ENCODE data around the gene TMIE. TPM values are rescaled to one million over a fixed set of nuclear protein-coding genes. Genes with fewer than 3 reads are reported as not detected.
A peak's percentile ranks its signal among the peaks of the same experiment; 100 is the strongest.

Gene TMIE
- total and polyA plus RNA-seq, 4 donors = 0.32 to 0.71 (median 0.57) TPM

DNA sequence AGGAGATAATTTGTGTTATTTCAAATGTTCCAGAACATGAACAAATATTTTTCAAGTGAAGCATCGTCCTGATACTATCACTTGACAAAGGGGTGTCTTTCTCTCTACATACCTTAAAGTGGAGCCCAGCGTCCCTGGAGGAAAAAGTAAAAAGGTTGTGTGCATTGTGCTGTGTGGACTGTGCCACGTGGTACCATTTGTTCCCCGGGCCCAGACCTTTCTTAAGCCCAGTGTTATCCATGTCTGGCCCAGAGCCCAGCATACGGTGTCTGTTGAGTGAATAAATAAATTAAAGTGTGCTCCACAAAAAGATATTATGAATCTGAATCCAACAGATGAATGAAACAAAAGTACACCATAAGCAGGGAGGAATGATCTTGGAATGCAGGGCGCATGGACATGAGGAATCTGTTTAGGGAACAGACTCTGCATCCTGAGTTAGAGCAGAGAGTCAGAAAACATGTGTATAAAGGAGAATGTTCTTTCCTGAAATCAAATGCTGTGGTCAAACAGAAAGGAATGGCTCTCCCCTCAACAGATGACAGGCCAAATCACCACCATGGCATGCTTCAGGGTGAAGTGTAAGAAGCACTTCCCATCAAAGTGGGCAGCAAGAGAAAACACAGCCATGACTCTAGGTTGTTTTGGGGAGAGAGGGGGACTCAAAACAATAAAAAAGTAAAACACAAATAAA lies 24.6 kb downstream of the TMIE start:
- ATAC-seq (ENCODE audit: insufficient read depth, low FRiP score) (no peak), DNase-seq (peak in 1 of 3 donors; percentile 14)
- no peaks in the 10 kb centered on the region for H3K27me3 ChIP-seq (ENCODE audit: control insufficient read depth in 3 of 3, insufficient read depth in 3 of 3, low read length in 2 of 3)
- no peak overlapping the region for H3K4me3 ChIP-seq
- no peak overlapping the region for H3K27ac ChIP-seq (ENCODE audit: low read depth in 1 of 2, low read length in 1 of 2)
- no peak for TF ChIP-seq CTCF (IDR thresholded peaks at IDR 0.05; ENCODE audit: control extremely low read depth, extremely low read depth)
- no peaks in the 10 kb centered on the region for H3K4me1 ChIP-seq (ENCODE audit: control insufficient read depth in 5 of 5, insufficient read depth in 5 of 5, low read length in 5 of 5)
- 56 to 78% methylated on average over 6 of the region's 6 CpGs for WGBS, 2 donors
- H3K9me3 ChIP-seq (ENCODE audit: control insufficient read depth in 4 of 4, insufficient read depth in 3 of 4, low read length in 3 of 4) = peaks cover 0 to 2% (median 0%) of the 10 kb centered on the region in 4 donors
- no peak overlapping the region for H3K9ac ChIP-seq (ENCODE audit: insufficient read depth in 1 of 2, low read length in 2 of 2)
- no peaks in the 10 kb centered on the region for H3K36me3 ChIP-seq (ENCODE audit: control insufficient read depth in 4 of 4, insufficient read depth in 4 of 4, low read length in 4 of 4)

DNA sequence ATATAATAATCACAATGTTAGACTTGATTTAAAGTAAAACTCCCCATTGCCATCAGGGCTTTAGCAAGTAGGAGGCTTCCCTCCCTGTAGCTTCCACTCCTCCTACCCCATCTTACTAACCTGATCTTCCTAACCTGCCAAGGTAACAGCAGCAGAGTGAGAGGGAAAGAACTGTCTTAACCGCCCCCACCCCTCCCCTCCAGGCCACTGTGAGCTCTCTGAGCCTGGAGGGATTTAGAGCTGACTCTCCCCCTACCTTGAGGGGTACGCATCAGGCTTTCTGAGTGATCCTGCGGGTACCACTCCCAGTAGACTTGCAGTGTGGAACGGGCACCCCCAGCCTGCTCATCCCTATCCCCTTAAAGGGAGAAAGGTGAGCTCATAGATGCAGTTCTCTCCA lies 27.8 kb downstream of the TMIE start:
- peaks cover 0 to 2% (median 0%) of the 10 kb centered on the region in 4 donors for H3K9me3 ChIP-seq (ENCODE audit: control insufficient read depth in 4 of 4, insufficient read depth in 3 of 4, low read length in 3 of 4)
- 93 to 95% methylated on average over 4 of the region's 4 CpGs for WGBS, 2 donors
- H3K4me3 ChIP-seq = no peak overlapping the region
- no peak overlapping the region for H3K27ac ChIP-seq (ENCODE audit: low read depth in 1 of 2, low read length in 1 of 2)
- no peaks in the 10 kb centered on the region for H3K4me1 ChIP-seq (ENCODE audit: control insufficient read depth in 5 of 5, insufficient read depth in 5 of 5, low read length in 5 of 5)
- no peak overlapping the region for H3K9ac ChIP-seq (ENCODE audit: insufficient read depth in 1 of 2, low read length in 2 of 2)
- DNase-seq (no peak), ATAC-seq (ENCODE audit: insufficient read depth, low FRiP score) (no peak)
- no peaks in the 10 kb centered on the region for H3K27me3 ChIP-seq (ENCODE audit: control insufficient read depth in 3 of 3, insufficient read depth in 3 of 3, low read length in 2 of 3)
- no peak for TF ChIP-seq CTCF (IDR thresholded peaks at IDR 0.05; ENCODE audit: control extremely low read depth, extremely low read depth)
- no peaks in the 10 kb centered on the region for H3K36me3 ChIP-seq (ENCODE audit: control insufficient read depth in 4 of 4, insufficient read depth in 4 of 4, low read length in 4 of 4)

- Histone ChIP-seq H3K9me3 (ENCODE audit: control insufficient read depth in 4 of 4, insufficient read depth in 3 of 4, low read length in 3 of 4) (peaks cover 0 to 2% (median 0%) of the 10 kb centered on the region in 4 donors), H3K36me3 (ENCODE audit: control insufficient read depth in 4 of 4, insufficient read depth in 4 of 4, low read length in 4 of 4) (no peaks in the 10 kb centered on the region), H3K27me3 (ENCODE audit: control insufficient read depth in 3 of 3, insufficient read depth in 3 of 3, low read length in 2 of 3) (no peaks in the 10 kb centered on the region), H3K4me1 (ENCODE audit: control insufficient read depth in 5 of 5, insufficient read depth in 5 of 5, low read length in 5 of 5) (no peaks in the 10 kb centered on the region), H3K4me3 (no peak overlapping the region), H3K9ac (ENCODE audit: insufficient read depth in 1 of 2, low read length in 2 of 2) (no peak overlapping the region), H3K27ac (ENCODE audit: low read depth in 1 of 2, low read length in 1 of 2) (no peak overlapping the region)
- DNase-seq (no peak), ATAC-seq (ENCODE audit: insufficient read depth, low FRiP score) (no peak)
- TF ChIP-seq CTCF (IDR thresholded peaks at IDR 0.05; ENCODE audit: control extremely low read depth, extremely low read depth) = no peak
- 75 to 82% methylated on average over 2 of the region's 2 CpGs for WGBS, 2 donors
Observed at GRCh38 chr3:46730819-46731218, 29.6 kb downstream of the TMIE start.

DNA sequence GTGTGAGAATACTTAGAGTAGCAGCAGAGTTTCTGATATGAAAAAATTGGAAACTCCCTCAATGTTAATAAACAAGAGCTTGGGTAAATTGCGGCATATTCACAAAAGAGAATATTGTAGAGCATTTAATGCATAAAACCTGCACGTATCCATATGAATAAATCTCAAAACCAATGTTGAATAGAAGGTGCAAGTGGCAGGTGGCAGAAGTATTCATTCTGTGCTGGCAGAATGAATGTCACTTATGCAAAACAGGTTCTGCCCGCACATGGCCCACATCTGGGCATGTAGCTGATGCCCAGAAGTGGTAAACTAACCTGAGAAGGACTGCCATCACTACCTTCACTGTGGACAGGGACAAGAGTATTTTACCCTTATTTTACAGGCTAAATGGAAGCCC lies 30.6 kb downstream of the TMIE start:
- H3K4me3 ChIP-seq = no peak overlapping the region
- 85 to 89% methylated on average over 3 of the region's 3 CpGs for WGBS, 2 donors
- DNase-seq (no peak), ATAC-seq (ENCODE audit: insufficient read depth, low FRiP score) (no peak)
- H3K9ac ChIP-seq (ENCODE audit: insufficient read depth in 1 of 2, low read length in 2 of 2) = no peak overlapping the region
- no peaks in the 10 kb centered on the region for H3K36me3 ChIP-seq (ENCODE audit: control insufficient read depth in 4 of 4, insufficient read depth in 4 of 4, low read length in 4 of 4)
- H3K27ac ChIP-seq (ENCODE audit: low read depth in 1 of 2, low read length in 1 of 2) = no peak overlapping the region
- no peaks in the 10 kb centered on the region for H3K4me1 ChIP-seq (ENCODE audit: control insufficient read depth in 5 of 5, insufficient read depth in 5 of 5, low read length in 5 of 5)
- TF ChIP-seq CTCF (IDR thresholded peaks at IDR 0.05; ENCODE audit: control extremely low read depth, extremely low read depth) = no peak
- peaks cover 0 to 2% (median 0%) of the 10 kb centered on the region in 4 donors for H3K9me3 ChIP-seq (ENCODE audit: control insufficient read depth in 4 of 4, insufficient read depth in 3 of 4, low read length in 3 of 4)
- no peaks in the 10 kb centered on the region for H3K27me3 ChIP-seq (ENCODE audit: control insufficient read depth in 3 of 3, insufficient read depth in 3 of 3, low read length in 2 of 3)
